Measurements from ENCODE around the gene ETS1.

Gene ETS1

DNA sequence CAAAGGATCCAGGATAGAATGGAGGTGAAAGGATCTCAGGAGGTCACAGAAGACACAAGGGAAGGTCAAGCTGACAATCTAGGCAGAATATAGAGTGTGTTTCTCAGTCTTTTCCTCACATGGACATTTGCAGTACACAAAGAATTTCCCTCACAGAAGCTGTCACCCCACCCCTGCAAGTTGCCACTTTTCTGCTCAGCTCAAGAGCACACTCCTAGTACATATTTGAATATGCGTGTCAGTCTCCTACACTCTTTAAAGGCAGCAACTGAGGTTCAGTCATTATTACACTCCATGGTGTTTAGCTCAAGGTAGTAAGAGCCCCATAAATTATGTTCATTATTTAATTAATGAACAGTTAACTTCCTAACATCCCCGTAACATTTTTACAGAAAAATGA lies 59.1 kb downstream of the ETS1 start:
- TF ChIP-seq ZNF677 (tag by site-specific recombination; IDR thresholded peaks at IDR 0.05), result no peak
- TF ChIP-seq ZNF157 (tag by site-specific recombination; IDR thresholded peaks at IDR 0.05), result no peak
- TF ChIP-seq BCL11B (tag by site-specific recombination; IDR thresholded peaks at IDR 0.05; ENCODE audit: low read depth), result no peak
- no peak for TF ChIP-seq ZSCAN30 (tag by site-specific recombination; IDR thresholded peaks at IDR 0.05)
- TF ChIP-seq ZNF132 (tag by site-specific recombination; IDR thresholded peaks at IDR 0.05; ENCODE audit: borderline replicate concordance), result no peak
- no peak for TF ChIP-seq KLF7 (tag by site-specific recombination; IDR thresholded peaks at IDR 0.05; ENCODE audit: borderline replicate concordance)
- TF ChIP-seq ZNF830 (tag by site-specific recombination; IDR thresholded peaks at IDR 0.05; ENCODE audit: low read depth), result no peak
- no peak for TF ChIP-seq ZNF404 (tag by site-specific recombination; IDR thresholded peaks at IDR 0.05)
- no peak for TF ChIP-seq FEZF1 (tag by site-specific recombination; IDR thresholded peaks at IDR 0.05)
- TF ChIP-seq, protein P1, sequence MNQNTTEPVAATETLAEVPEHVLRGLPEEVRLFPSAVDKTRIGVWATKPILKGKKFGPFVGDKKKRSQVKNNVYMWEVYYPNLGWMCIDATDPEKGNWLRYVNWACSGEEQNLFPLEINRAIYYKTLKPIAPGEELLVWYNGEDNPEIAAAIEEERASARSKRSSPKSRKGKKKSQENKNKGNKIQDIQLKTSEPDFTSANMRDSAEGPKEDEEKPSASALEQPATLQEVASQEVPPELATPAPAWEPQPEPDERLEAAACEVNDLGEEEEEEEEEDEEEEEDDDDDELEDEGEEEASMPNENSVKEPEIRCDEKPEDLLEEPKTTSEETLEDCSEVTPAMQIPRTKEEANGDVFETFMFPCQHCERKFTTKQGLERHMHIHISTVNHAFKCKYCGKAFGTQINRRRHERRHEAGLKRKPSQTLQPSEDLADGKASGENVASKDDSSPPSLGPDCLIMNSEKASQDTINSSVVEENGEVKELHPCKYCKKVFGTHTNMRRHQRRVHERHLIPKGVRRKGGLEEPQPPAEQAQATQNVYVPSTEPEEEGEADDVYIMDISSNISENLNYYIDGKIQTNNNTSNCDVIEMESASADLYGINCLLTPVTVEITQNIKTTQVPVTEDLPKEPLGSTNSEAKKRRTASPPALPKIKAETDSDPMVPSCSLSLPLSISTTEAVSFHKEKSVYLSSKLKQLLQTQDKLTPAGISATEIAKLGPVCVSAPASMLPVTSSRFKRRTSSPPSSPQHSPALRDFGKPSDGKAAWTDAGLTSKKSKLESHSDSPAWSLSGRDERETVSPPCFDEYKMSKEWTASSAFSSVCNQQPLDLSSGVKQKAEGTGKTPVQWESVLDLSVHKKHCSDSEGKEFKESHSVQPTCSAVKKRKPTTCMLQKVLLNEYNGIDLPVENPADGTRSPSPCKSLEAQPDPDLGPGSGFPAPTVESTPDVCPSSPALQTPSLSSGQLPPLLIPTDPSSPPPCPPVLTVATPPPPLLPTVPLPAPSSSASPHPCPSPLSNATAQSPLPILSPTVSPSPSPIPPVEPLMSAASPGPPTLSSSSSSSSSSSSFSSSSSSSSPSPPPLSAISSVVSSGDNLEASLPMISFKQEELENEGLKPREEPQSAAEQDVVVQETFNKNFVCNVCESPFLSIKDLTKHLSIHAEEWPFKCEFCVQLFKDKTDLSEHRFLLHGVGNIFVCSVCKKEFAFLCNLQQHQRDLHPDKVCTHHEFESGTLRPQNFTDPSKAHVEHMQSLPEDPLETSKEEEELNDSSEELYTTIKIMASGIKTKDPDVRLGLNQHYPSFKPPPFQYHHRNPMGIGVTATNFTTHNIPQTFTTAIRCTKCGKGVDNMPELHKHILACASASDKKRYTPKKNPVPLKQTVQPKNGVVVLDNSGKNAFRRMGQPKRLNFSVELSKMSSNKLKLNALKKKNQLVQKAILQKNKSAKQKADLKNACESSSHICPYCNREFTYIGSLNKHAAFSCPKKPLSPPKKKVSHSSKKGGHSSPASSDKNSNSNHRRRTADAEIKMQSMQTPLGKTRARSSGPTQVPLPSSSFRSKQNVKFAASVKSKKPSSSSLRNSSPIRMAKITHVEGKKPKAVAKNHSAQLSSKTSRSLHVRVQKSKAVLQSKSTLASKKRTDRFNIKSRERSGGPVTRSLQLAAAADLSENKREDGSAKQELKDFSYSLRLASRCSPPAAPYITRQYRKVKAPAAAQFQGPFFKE (tag by site-specific recombination; IDR thresholded peaks at IDR 0.05; ENCODE audit: borderline replicate concordance), result no peak
- TF ChIP-seq, protein P2, sequence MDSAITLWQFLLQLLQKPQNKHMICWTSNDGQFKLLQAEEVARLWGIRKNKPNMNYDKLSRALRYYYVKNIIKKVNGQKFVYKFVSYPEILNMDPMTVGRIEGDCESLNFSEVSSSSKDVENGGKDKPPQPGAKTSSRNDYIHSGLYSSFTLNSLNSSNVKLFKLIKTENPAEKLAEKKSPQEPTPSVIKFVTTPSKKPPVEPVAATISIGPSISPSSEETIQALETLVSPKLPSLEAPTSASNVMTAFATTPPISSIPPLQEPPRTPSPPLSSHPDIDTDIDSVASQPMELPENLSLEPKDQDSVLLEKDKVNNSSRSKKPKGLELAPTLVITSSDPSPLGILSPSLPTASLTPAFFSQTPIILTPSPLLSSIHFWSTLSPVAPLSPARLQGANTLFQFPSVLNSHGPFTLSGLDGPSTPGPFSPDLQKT (IDR thresholded peaks at IDR 0.05; ENCODE audit: borderline replicate concordance, low read depth, low read length), result no peak
- TF ChIP-seq MYNN (tag by site-specific recombination; IDR thresholded peaks at IDR 0.05; ENCODE audit: borderline replicate concordance), result no peak
- Histone ChIP-seq H3K4me3 (ENCODE audit: low read depth, low read length) (no peak overlapping the region), H3K4me1 (ENCODE audit: control insufficient read depth, insufficient read depth, low read length) (peaks cover 6% of the 10 kb centered on the region), H3K36me3 (ENCODE audit: control insufficient read depth in 2 of 2, insufficient read depth in 1 of 2, low read length in 2 of 2) (no peaks in the 10 kb centered on the region), H3K27ac (ENCODE audit: extremely low read depth, low read depth, low read length) (no peak overlapping the region), H3K9me3 (ENCODE audit: control insufficient read depth, insufficient read depth, low read depth, low read length) (no peaks in the 10 kb centered on the region)
- POLR2A ChIA-PET, result no interaction called here
- CTCF ChIA-PET, result interaction anchor here (0.5 to 0.7 kb wide), 2 partner anchors 9 to 303 kb away, joined by 3 read pairs; no protein-coding TSS in a partner anchor

DNA sequence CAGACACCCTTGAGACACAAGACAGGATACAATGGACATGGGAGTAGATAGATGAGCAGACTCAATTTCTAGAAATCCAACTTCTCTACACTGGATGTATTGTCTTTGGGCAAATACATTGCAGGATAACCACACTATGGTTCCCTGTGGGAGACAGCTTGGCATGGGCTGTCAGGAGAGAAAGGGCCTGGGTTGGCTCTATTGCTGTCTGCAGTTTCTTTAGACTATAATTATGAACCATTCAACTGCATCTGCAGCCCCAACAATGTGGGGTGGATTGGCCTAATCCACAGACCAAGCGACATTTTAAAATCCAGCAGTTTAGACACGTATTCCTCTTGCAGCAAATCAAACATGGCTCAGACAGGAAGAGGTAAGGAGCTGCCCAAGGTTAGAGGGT lies 60.3 kb downstream of the ETS1 start:
- ChIA-PET CTCF (no interaction called here), POLR2A (no interaction called here)
- TF ChIP-seq SCRT1 (tag by site-specific recombination; IDR thresholded peaks at IDR 0.05; ENCODE audit: borderline replicate concordance) (no peak), ZFP37 (tag by site-specific recombination; IDR thresholded peaks at IDR 0.05) (no peak), ZNF426 (tag by site-specific recombination; IDR thresholded peaks at IDR 0.05) (no peak), SCRT2 (tag by site-specific recombination; IDR thresholded peaks at IDR 0.05) (no peak)
- TF ChIP-seq, protein P3, sequence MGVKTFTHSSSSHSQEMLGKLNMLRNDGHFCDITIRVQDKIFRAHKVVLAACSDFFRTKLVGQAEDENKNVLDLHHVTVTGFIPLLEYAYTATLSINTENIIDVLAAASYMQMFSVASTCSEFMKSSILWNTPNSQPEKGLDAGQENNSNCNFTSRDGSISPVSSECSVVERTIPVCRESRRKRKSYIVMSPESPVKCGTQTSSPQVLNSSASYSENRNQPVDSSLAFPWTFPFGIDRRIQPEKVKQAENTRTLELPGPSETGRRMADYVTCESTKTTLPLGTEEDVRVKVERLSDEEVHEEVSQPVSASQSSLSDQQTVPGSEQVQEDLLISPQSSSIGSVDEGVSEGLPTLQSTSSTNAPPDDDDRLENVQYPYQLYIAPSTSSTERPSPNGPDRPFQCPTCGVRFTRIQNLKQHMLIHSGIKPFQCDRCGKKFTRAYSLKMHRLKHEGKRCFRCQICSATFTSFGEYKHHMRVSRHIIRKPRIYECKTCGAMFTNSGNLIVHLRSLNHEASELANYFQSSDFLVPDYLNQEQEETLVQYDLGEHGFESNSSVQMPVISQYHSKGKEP (tag by site-specific recombination; IDR thresholded peaks at IDR 0.05), result no peak
- Histone ChIP-seq H3K9me3 (ENCODE audit: control insufficient read depth, insufficient read depth, low read depth, low read length) (no peaks in the 10 kb centered on the region), H3K4me1 (ENCODE audit: control insufficient read depth, insufficient read depth, low read length) (peaks cover 8% of the 10 kb centered on the region), H3K27ac (ENCODE audit: extremely low read depth, low read depth, low read length) (no peak overlapping the region), H3K4me3 (ENCODE audit: low read depth, low read length) (no peak overlapping the region), H3K36me3 (ENCODE audit: control insufficient read depth in 2 of 2, insufficient read depth in 1 of 2, low read length in 2 of 2) (no peaks in the 10 kb centered on the region)

Measured in HEK293 (cell line).